Fibroblast of skin of scalp (primary cell): ENCODE results near the gene PCSK4.
"Not testable (repeated sequence)": the region's sequence is repeated elsewhere in the genome, so short reads cannot be mapped to it uniquely, and the experiment has no call there.

Experiments
- DNase-seq: peaks from one replicate; pipeline ENCODE4 v3.0.0-alpha.2; 2013

PCSK4 gene

GRCh38 chr19:1521636-1522035 is 31.5 kb upstream of the PCSK4 start:
- no peak for DNase-seq

GRCh38 chr19:1520203-1520780 is 30.1 kb upstream of the PCSK4 start:
- DNase-seq: no peak

- DNase-seq: not testable (repeated sequence)
Measured at GRCh38 chr19:1519802-1520201, 29.7 kb upstream of the PCSK4 start.

- no peak for DNase-seq
Measured at GRCh38 chr19:1518471-1518870, 28.3 kb upstream of the PCSK4 start.

GRCh38 chr19:1516395-1516753 is 26.2 kb upstream of the PCSK4 start:
- no peak for DNase-seq

GRCh38 chr19:1514986-1515721 is 25.0 kb upstream of the PCSK4 start:
- no peak for DNase-seq

GRCh38 chr19:1514295-1514661 is 24.1 kb upstream of the PCSK4 start:
- DNase-seq: no peak

GRCh38 chr19:1513499-1514294 is 23.5 kb upstream of the PCSK4 start:
- peak; percentile 71 for DNase-seq

GRCh38 chr19:1512671-1513498 is 22.7 kb upstream of the PCSK4 start, which contains the start of gene ADAMTSL5:
Gene ADAMTSL5 (minus strand): TSS chr19:1513019. CDS start chr19:1510943, 2,076 bp downstream.
- DNase-seq: peak; percentile 72

GRCh38 chr19:1511318-1512317 is 21.5 kb upstream of the PCSK4 start:
- no peak for DNase-seq

GRCh38 chr19:1510807-1511206 is 20.7 kb upstream of the PCSK4 start:
- DNase-seq: no peak

- no peak for DNase-seq
Measured at GRCh38 chr19:1510442-1510806, 20.3 kb upstream of the PCSK4 start.

GRCh38 chr19:1509602-1510441 is 19.7 kb upstream of the PCSK4 start:
- DNase-seq: no peak

GRCh38 chr19:1508507-1508856 is 18.3 kb upstream of the PCSK4 start:
- no peak for DNase-seq

GRCh38 chr19:1507763-1508506 is 17.8 kb upstream of the PCSK4 start:
- peak; percentile 96 for DNase-seq

GRCh38 chr19:1507192-1507660 is 17.1 kb upstream of the PCSK4 start:
- no peak for DNase-seq

GRCh38 chr19:1505991-1506881 is 16.1 kb upstream of the PCSK4 start:
- no peak for DNase-seq

GRCh38 chr19:1505012-1505411 is 14.9 kb upstream of the PCSK4 start:
- no peak for DNase-seq
